A673 (cell line): ENCODE data around the gene TOPAZ1. TPM values are rescaled to one million over a fixed set of nuclear protein-coding genes. Genes with fewer than 3 reads are reported as not detected.

Source experiments
- BruUV-seq: library from RNA; stranded (reverse); fragments of 400-500 nt; replicated peaks from 2 replicates; lab custom pipeline; 2021; lab: Mats Ljungman, UMichigan
- CTCF ChIA-PET: fragments of 300-600 bp; sonication (Branson Sonifier 250); formaldehyde crosslinking; loops from one replicate; lab custom pipeline; 2022; ENCODE audit warnings: antibody characterized with exemption; lab: Charles Lee
- POLR2A ChIA-PET: fragments of 300-600 bp; sonication (Branson Sonifier 250); formaldehyde crosslinking; loops from one replicate; lab custom pipeline; 2022; ENCODE audit warnings: antibody characterized with exemption; ENCODE audit not compliant: low non-redundant PET; lab: Charles Lee
- DNase-seq: peaks from one replicate; pipeline ENCODE4 v3.0.0-alpha.2; 2015; ENCODE audit warnings: low spot score
- H3K27ac ChIP-seq: fragments of 200-600 bp; sonication (generic); 2 replicates; pipeline ENCODE4 v1.5.1; 2016; ENCODE audit warnings: mixed run types, low read depth, mild to moderate bottlenecking, mixed read lengths, antibody characterized with exemption, low read length; ENCODE audit not compliant: poor library complexity, severe bottlenecking
- H3K27me3 ChIP-seq: fragments of 200-600 bp; sonication (generic); replicated peaks from 2 replicates; pipeline ENCODE4 v1.6.1; 2017; ENCODE audit warnings: mixed run types, low read depth, mild to moderate bottlenecking, mixed read lengths, antibody characterized with exemption, low read length; ENCODE audit not compliant: insufficient read depth, poor library complexity
- H3K36me3 ChIP-seq: fragments of 200-600 bp; sonication (generic); 2 replicates; pipeline ENCODE4 v1.6.1; 2016; ENCODE audit warnings: mixed run types, mild to moderate bottlenecking, mixed read lengths, antibody characterized with exemption, low read length; ENCODE audit not compliant: insufficient read depth, poor library complexity, severe bottlenecking
- H3K4me1 ChIP-seq: fragments of 200-600 bp; sonication (generic); 2 replicates; pipeline ENCODE4 v1.6.1; 2017; ENCODE audit warnings: mixed run types, mild to moderate bottlenecking, mixed read lengths, antibody characterized with exemption, low read length; ENCODE audit not compliant: insufficient read depth, poor library complexity, severe bottlenecking
- H3K4me3 ChIP-seq: fragments of 200-600 bp; sonication (generic); 2 replicates; pipeline ENCODE4 v1.5.1; 2016; ENCODE audit warnings: low read depth, mixed run types, mild to moderate bottlenecking, mixed read lengths, low read length; ENCODE audit not compliant: poor library complexity, severe bottlenecking
- H3K9me3 ChIP-seq: fragments of 200-600 bp; sonication (generic); 2 replicates; pipeline ENCODE4 v1.6.1; 2016; ENCODE audit warnings: mixed run types, low read depth, mild to moderate bottlenecking, mixed read lengths, antibody characterized with exemption, low read length; ENCODE audit not compliant: poor library complexity, severe bottlenecking
- CTCF ChIP-seq: fragments of 300-800, 200-600 bp; sonication (generic); conservative IDR thresholded peaks from 2 replicates; pipeline ENCODE4 v1.5.1; 2017; ENCODE audit warnings: low read depth, mild to moderate bottlenecking, antibody characterized with exemption, low read length, moderate library complexity, mixed read lengths
- EZH2 ChIP-seq: fragments of 200-600 bp; sonication (generic); IDR thresholded peaks from 2 replicates; pipeline ENCODE4 v1.6.1; 2017; ENCODE audit warnings: borderline replicate concordance, low read depth, mild to moderate bottlenecking, mixed read lengths, antibody characterized with exemption, low read length; ENCODE audit not compliant: poor library complexity, severe bottlenecking
- intact Hi-C: fragments of 100-400 bp; cut with micrococcal nuclease; formaldehyde crosslinking; loops from one replicate; pipeline ENCODE4 v1.10.0; 2022; ENCODE audit not compliant: unreplicated experiment
- total RNA-seq: library from RNA; stranded (reverse); gene quantifications from 2 replicates; pipeline ENCODE4 v1.2.3, GENCODE V29; 2021

TOPAZ1 gene
- total RNA-seq, 1 experiment from 2014 or later, result not detected

- no peaks in the 10 kb centered on the region for H3K4me1 ChIP-seq
- no peaks in the 10 kb centered on the region for H3K36me3 ChIP-seq
- no peaks in the 10 kb centered on the region for H3K9me3 ChIP-seq
- ChIA-PET POLR2A (no interaction called here), CTCF (no interaction called here)
- H3K4me3 ChIP-seq, result no peak overlapping the region
- no peak overlapping the region for H3K27ac ChIP-seq
- DNase-seq, result no peak
- no peaks in the 10 kb centered on the region for H3K27me3 ChIP-seq
- intact Hi-C loops, result no loop called here
- TF ChIP-seq EZH2 (no peak), CTCF (no peak)
- no TSS peak for BruUV-seq
These were observed 15.1 kb upstream of the TOPAZ1 start for GRCh38 chr3:44226573-44226972.

GRCh38 chr3:44227632-44228031 is 14.1 kb upstream of the TOPAZ1 start:
- POLR2A ChIA-PET, result no interaction called here
- intact Hi-C loops, result no loop called here
- Histone ChIP-seq H3K27me3 (no peaks in the 10 kb centered on the region), H3K4me1 (no peaks in the 10 kb centered on the region), H3K9me3 (no peaks in the 10 kb centered on the region), H3K36me3 (no peaks in the 10 kb centered on the region), H3K4me3 (no peak overlapping the region), H3K27ac (no peak overlapping the region)
- DNase-seq, result no peak
- CTCF ChIA-PET, result no interaction called here
- BruUV-seq, result no TSS peak
- TF ChIP-seq EZH2 (no peak), CTCF (no peak)

GRCh38 chr3:44228900-44229299 is 12.8 kb upstream of the TOPAZ1 start:
- DNase-seq, result no peak
- Histone ChIP-seq H3K9me3 (no peaks in the 10 kb centered on the region), H3K4me3 (no peak overlapping the region), H3K27me3 (no peaks in the 10 kb centered on the region), H3K36me3 (no peaks in the 10 kb centered on the region), H3K4me1 (no peaks in the 10 kb centered on the region), H3K27ac (no peak overlapping the region)
- TF ChIP-seq CTCF, result no peak
- TF ChIP-seq EZH2, result no peak
- POLR2A ChIA-PET, result no interaction called here
- intact Hi-C loops, result no loop called here
- no TSS peak for BruUV-seq
- CTCF ChIA-PET, result no interaction called here
